GM18498 (cell line): ENCODE results near the gene GPR171.

Experiments
- ATAC-seq: cut with Tn5 transposase; IDR thresholded peaks from one replicate; pipeline ENCODE4 v1.9.1; 2021; ENCODE audit warnings: mild to moderate bottlenecking, moderate library complexity; ENCODE audit not compliant: unreplicated experiment

The GPR171 gene

GRCh38 chr3:151182349-151183079, 20.5 kb downstream of the GPR171 start:
- no peak for ATAC-seq

- ATAC-seq: no peak
Observed at GRCh38 chr3:151178208-151178845, 24.7 kb downstream of the GPR171 start.

- no peak for ATAC-seq
Observed at GRCh38 chr3:151175952-151176351, 27.1 kb downstream of the GPR171 start.

- ATAC-seq: no peak
Observed at GRCh38 chr3:151174351-151174750, 28.7 kb downstream of the GPR171 start.

GRCh38 chr3:151171145-151171757, 31.8 kb downstream of the GPR171 start:
- peak; percentile 60 for ATAC-seq

GRCh38 chr3:151169948-151170679, 32.9 kb downstream of the GPR171 start:
- peak; percentile 31 for ATAC-seq

GRCh38 chr3:151169262-151169947, 33.6 kb downstream of the GPR171 start:
- peak; percentile 57 for ATAC-seq

- peak; percentile 62 for ATAC-seq
Observed at GRCh38 chr3:151168269-151169094, 34.5 kb downstream of the GPR171 start.

- ATAC-seq: no peak
Observed at GRCh38 chr3:151166161-151166560, 36.9 kb downstream of the GPR171 start.

GRCh38 chr3:151165226-151165625, 37.8 kb downstream of the GPR171 start:
- ATAC-seq: no peak

GRCh38 chr3:151159806-151160205, 43.2 kb downstream of the GPR171 start:
- ATAC-seq: no peak

GRCh38 chr3:151156618-151157216, 46.3 kb downstream of the GPR171 start:
- ATAC-seq: peak; percentile 87

GRCh38 chr3:151155409-151156128, 47.4 kb downstream of the GPR171 start:
- ATAC-seq: no peak

- ATAC-seq: no peak
Observed at GRCh38 chr3:151154566-151154965, 48.5 kb downstream of the GPR171 start.

GRCh38 chr3:151152455-151153079, 50.4 kb downstream of the GPR171 start:
- ATAC-seq: no peak
